H1 (cell line): Measurements from ENCODE around the gene SHCBP1L. TPM values are rescaled to one million over a fixed set of nuclear protein-coding genes. Genes with fewer than 3 reads are reported as not detected.

Experiments used
- CTCF ChIA-PET: fragments of 300-600 bp; sonication (Branson Sonifier 250); formaldehyde crosslinking; loops from one replicate; lab custom pipeline; 2021; ENCODE audit not compliant: partially characterized antibody; lab: Charles Lee
- POLR2A ChIA-PET: fragments of 300-600 bp; sonication (Branson Sonifier 250); formaldehyde crosslinking; loops from one replicate; lab custom pipeline; 2021; ENCODE audit warnings: inconsistent platforms; ENCODE audit not compliant: partially characterized antibody; lab: Charles Lee
- DNase-seq, 2 experiments: peaks; one replicate each; pipeline versions ENCODE4 v3.0.0 to v3.0.0-alpha.2; 2010 to 2022; ENCODE audit warnings: low spot score in 2 of 2, low read depth in 1 of 2, mixed read lengths in 1 of 2
- FAIRE-seq: peaks from 2 replicates; lab custom pipeline; 2011; peaks lifted over from hg19 to GRCh38; lab: Jason Lieb, UNC
- H2AFZ ChIP-seq: 2 replicates; pipeline ENCODE4 v1.8.1; 2012; ENCODE audit warnings: low read length, inconsistent platforms
- H2AK5ac ChIP-seq: 2 replicates; pipeline ENCODE4 v1.6.1; 2013; ENCODE audit warnings: low read depth, low read length
- H2BK120ac ChIP-seq: replicated peaks from 2 replicates; pipeline ENCODE3; 2013; ENCODE audit warnings: low read depth, low read length, inconsistent platforms
- H2BK12ac ChIP-seq: 2 replicates; pipeline ENCODE4 v1.6.1; 2013; ENCODE audit warnings: low read depth, low read length
- H2BK15ac ChIP-seq: 2 replicates; pipeline ENCODE4 v1.6.1; 2013; ENCODE audit warnings: low read length
- H2BK20ac ChIP-seq: 2 replicates; pipeline ENCODE4 v1.6.1; 2013; ENCODE audit warnings: low read length
- H2BK5ac ChIP-seq: 2 replicates; pipeline ENCODE4 v1.6.1; 2013; ENCODE audit warnings: low read depth, low read length
- H3K14ac ChIP-seq: 2 replicates; pipeline ENCODE4 v1.6.1; 2013; ENCODE audit warnings: inconsistent platforms; ENCODE audit not compliant: insufficient read length
- H3K18ac ChIP-seq: 2 replicates; pipeline ENCODE4 v1.6.1; 2013; ENCODE audit warnings: low read length; ENCODE audit errors: extremely low read depth
- H3K23ac ChIP-seq: 2 replicates; pipeline ENCODE4 v1.6.1; 2013; ENCODE audit warnings: inconsistent platforms; ENCODE audit not compliant: insufficient read length
- H3K23me2 ChIP-seq: 2 replicates; pipeline ENCODE4 v1.6.1; 2013; ENCODE audit warnings: low read depth, low read length
- H3K27ac ChIP-seq: 2 replicates; pipeline ENCODE4 v1.6.1; 2011; ENCODE audit warnings: low read depth, low read length, inconsistent platforms
- H3K27me3 ChIP-seq, 4 experiments: replicated peaks in 1 of 4; 1 replicate in 1 of 4; 2 replicates in 3 of 4; pipeline versions ENCODE4 v1.6.1 to v1.8.1; 2011 to 2013; ENCODE audit warnings: low read length in 3 of 4, mild to moderate bottlenecking in 3 of 4, inconsistent platforms in 2 of 4, mixed read lengths in 2 of 4, moderate library complexity in 1 of 4; ENCODE audit not compliant: control insufficient read depth in 3 of 4, insufficient read depth in 3 of 4; ENCODE audit errors: extremely low read depth in 1 of 4
- H3K36me3 ChIP-seq, 4 experiments: 2 replicates each; pipeline versions ENCODE4 v1.6.1 to v1.8.1; 2011 to 2013; ENCODE audit warnings: mild to moderate bottlenecking in 4 of 4, low read length in 3 of 4, moderate library complexity in 2 of 4, control low read depth in 1 of 4, inconsistent platforms in 1 of 4; ENCODE audit not compliant: insufficient read depth in 4 of 4, control insufficient read depth in 2 of 4
- H3K4ac ChIP-seq: replicated peaks from 2 replicates; pipeline ENCODE3; 2013; ENCODE audit warnings: low read length, low read depth, mixed read lengths, inconsistent platforms; ENCODE audit not compliant: insufficient read length
- H3K4me1 ChIP-seq, 4 experiments: replicated peaks in 1 of 4; 1 replicate in 1 of 4; 2 replicates in 3 of 4; pipeline versions ENCODE4 v1.6.1 to v1.8.1; 2011 to 2013; ENCODE audit warnings: low read length in 3 of 4, inconsistent platforms in 2 of 4, mixed read lengths in 1 of 4; ENCODE audit not compliant: insufficient read depth in 4 of 4, control insufficient read depth in 3 of 4
- H3K4me2 ChIP-seq, 2 experiments: 2 replicates each; pipeline versions ENCODE4 v1.6.1 to v1.8.1; 2011 to 2013; ENCODE audit warnings: low read depth in 2 of 2, low read length in 2 of 2, control low read depth in 1 of 2, inconsistent platforms in 1 of 2, mild to moderate bottlenecking in 1 of 2; ENCODE audit not compliant: insufficient read depth in 1 of 2
- H3K4me3 ChIP-seq, 4 experiments: fragments of 200-600, 300-600 bp in 1 of 4; sonication (generic), shearing (Covaris generic), sonication (Bioruptor Twin) in 1 of 4; 2 replicates each; pipeline versions ENCODE4 v1.5.1 to v1.8.1; 2011 to 2016; ENCODE audit warnings: low read length in 4 of 4, low read depth in 3 of 4, control low read depth in 2 of 4, inconsistent platforms in 2 of 4, mild to moderate bottlenecking in 2 of 4, mixed read lengths in 1 of 4, moderate library complexity in 1 of 4; ENCODE audit not compliant: insufficient read depth in 2 of 4; ENCODE audit errors: extremely low read depth in 1 of 4
- H3K56ac ChIP-seq: replicated peaks from 2 replicates; pipeline ENCODE3; 2013; ENCODE audit warnings: low read depth, mild to moderate bottlenecking, mixed read lengths, low read length, inconsistent platforms; ENCODE audit not compliant: insufficient read length
- H3K79me1 ChIP-seq: 2 replicates; pipeline ENCODE4 v1.6.1; 2013; ENCODE audit warnings: low read depth, low read length, control low read depth
- H3K79me2 ChIP-seq, 2 experiments: 2 replicates each; pipeline versions ENCODE4 v1.6.1 to v1.8.1; 2012 to 2013; ENCODE audit warnings: low read length in 2 of 2, mild to moderate bottlenecking in 2 of 2, inconsistent platforms in 1 of 2; ENCODE audit not compliant: insufficient read depth in 2 of 2, control insufficient read depth in 1 of 2
- H3K9ac ChIP-seq, 4 experiments: replicated peaks in 1 of 4; 1 replicate in 1 of 4; 2 replicates in 3 of 4; pipeline versions ENCODE4 v1.6.1 to v1.8.1; 2011 to 2013; ENCODE audit warnings: low read depth in 3 of 4, low read length in 3 of 4, control low read depth in 2 of 4, mild to moderate bottlenecking in 2 of 4, moderate library complexity in 2 of 4, inconsistent platforms in 1 of 4; ENCODE audit errors: extremely low read depth in 1 of 4
- H3K9me3 ChIP-seq, 2 experiments: 2 replicates each; pipeline versions ENCODE4 v1.6.1 to v1.8.1; 2012 to 2013; ENCODE audit warnings: mild to moderate bottlenecking in 2 of 2, moderate library complexity in 2 of 2, control low read depth in 1 of 2, inconsistent platforms in 1 of 2, low read depth in 1 of 2, low read length in 1 of 2, mixed read lengths in 1 of 2; ENCODE audit not compliant: insufficient read depth in 2 of 2
- H4K20me1 ChIP-seq, 2 experiments: replicated peaks in 1 of 2; 2 replicates each; pipeline versions ENCODE3 to v1.8.1; 2011 to 2013; ENCODE audit warnings: inconsistent platforms in 2 of 2, low read length in 2 of 2, mild to moderate bottlenecking in 1 of 2; ENCODE audit not compliant: insufficient read depth in 2 of 2, control insufficient read depth in 1 of 2
- H4K5ac ChIP-seq: 2 replicates; pipeline ENCODE4 v1.6.1; 2013; ENCODE audit warnings: low read length, low read depth, mixed read lengths, inconsistent platforms; ENCODE audit not compliant: insufficient read length
- H4K8ac ChIP-seq: 2 replicates; pipeline ENCODE4 v1.8.0; 2013; ENCODE audit warnings: mild to moderate bottlenecking, moderate library complexity, low read length, inconsistent platforms; ENCODE audit not compliant: insufficient read depth; ENCODE audit errors: extremely low read depth
- H4K91ac ChIP-seq: replicated peaks from 2 replicates; pipeline ENCODE3; 2013; ENCODE audit warnings: low read length, mixed read lengths, inconsistent platforms; ENCODE audit not compliant: insufficient read length
- NANOG ChIP-seq: IDR thresholded peaks from 2 replicates; pipeline ENCODE4 v1.6.1; 2011; ENCODE audit warnings: low read length, low read depth, mild to moderate bottlenecking, inconsistent platforms; ENCODE audit not compliant: insufficient read depth, poor library complexity, severe bottlenecking
- POLR2A ChIP-seq, 2 experiments: IDR thresholded peaks; 1 replicate in 1 of 2; 2 replicates in 1 of 2; pipeline ENCODE4 v1.6.1; 2011; ENCODE audit warnings: low read depth in 2 of 2, low read length in 2 of 2, mild to moderate bottlenecking in 2 of 2; ENCODE audit errors: control extremely low read depth in 1 of 2
- POLR2AphosphoS5 ChIP-seq: IDR thresholded peaks from 2 replicates; pipeline ENCODE4 v1.6.1; 2011; ENCODE audit warnings: low read depth, low read length
- WGBS, 2 experiments: shearing (Covaris generic) in 1 of 2; methylation state at CpG; one replicate each; pipeline versions ENCODE4 v1.1.6 to v1.1.7; 2013 to 2015; ENCODE audit warnings: low lambda C conversion rate in 2 of 2, mixed read lengths in 2 of 2, inconsistent platforms in 1 of 2, low coverage in 1 of 2, missing lambda C conversion rate in 1 of 2; ENCODE audit not compliant: insufficient replicate concordance in 2 of 2, insufficient coverage in 1 of 2, insufficient read length in 1 of 2; ENCODE audit errors: extremely low coverage in 1 of 2, missing lambda C conversion rate in 1 of 2; 5-methylcytosine and 5-hydroxymethylcytosine counted together
- polyA plus RNA-seq, 7 experiments: library from polyadenylated mRNA; depleted of rRNA in 3 of 7; stranded (reverse) in 5 of 7; unstranded in 2 of 7; fragments of >200 nt in 5 of 7; fragments of 200-250 nt in 2 of 7; gene quantifications; 1 replicate in 5 of 7; 2 replicates in 1 of 7; 4 replicates in 1 of 7; pipeline versions ENCODE4 v1.2.1 to v1.2.3, GENCODE V29; 2011 to 2013; ENCODE audit warnings: missing spikeins in 2 of 7, mixed read lengths in 2 of 7
- total RNA-seq: library from RNA; stranded (reverse); fragmentation: NEBNext Ultra II Directional; extraction: Animal tissue kit (Norgen Biotek cat#: 25700); gene quantifications from 2 replicates; pipeline ENCODE4 v1.2.1, GENCODE V29; 2021

SHCBP1L gene
- total and polyA plus RNA-seq, 2 of the 8 experiments (the other 6 are each of a cell fraction or from before 2014, with no cell fraction given), result not detected

- H3K4me3 ChIP-seq, result no peak overlapping the region
- DNase-seq, result no peak
- H3K79me1 ChIP-seq, result no peaks in the 10 kb centered on the region
- H4K20me1 ChIP-seq, result peaks cover 0 to 4% of the 10 kb centered on the region in 2 experiments
- H3K9ac ChIP-seq, result no peak overlapping the region
- no peaks in the 10 kb centered on the region for H3K4me1 ChIP-seq
- H2BK120ac ChIP-seq, result no peak overlapping the region
- no peak overlapping the region for H3K4me2 ChIP-seq
- no peaks in the 10 kb centered on the region for H3K9me3 ChIP-seq
- no peak overlapping the region for H4K5ac ChIP-seq
- TF ChIP-seq NANOG (no peak), POLR2AphosphoS5 (peak; percentile 15; the same call in 1 of the 2 replicates), POLR2A (IDR thresholded peaks at IDR 0.05; ENCODE audit: control extremely low read depth in 1 of 2, low read depth in 2 of 2, low read length in 2 of 2) (peak in 1 of 2 experiments; percentile 15; a peak in 1 of 3 replicates)
- H4K91ac ChIP-seq, result no peak overlapping the region
- peaks cover 0 to 48% of the 10 kb centered on the region in 2 experiments; a peak in 3 of 4 replicates for H3K79me2 ChIP-seq
- WGBS, 2 experiments, result 87% methylated on average over 5 of the region's 5 CpGs; no CpG with 5 or more reads in 1 of the 2 experiments
- H2BK12ac ChIP-seq, result no peak overlapping the region
- no peak for FAIRE-seq
- no peak overlapping the region for H2BK15ac ChIP-seq
- ChIA-PET POLR2A (interaction anchor here (1.0 to 8.2 kb wide), 7 partner anchors 9 to 25 kb away, joined by 3 to 93 read pairs (median 6); partner anchors contain the start of gene DHX9), CTCF (no interaction called here)
- no peak overlapping the region for H3K18ac ChIP-seq
- no peak overlapping the region for H2BK20ac ChIP-seq
- H3K27ac ChIP-seq, result no peak overlapping the region
- H3K36me3 ChIP-seq, result peaks cover 40 to 100% (median 93%) of the 10 kb centered on the region in 4 experiments
- no peak overlapping the region for H2AFZ ChIP-seq
- no peaks in the 10 kb centered on the region for H3K23me2 ChIP-seq
- no peak overlapping the region for H3K56ac ChIP-seq
- H2BK5ac ChIP-seq, result no peak overlapping the region
- no peaks in the 10 kb centered on the region for H3K27me3 ChIP-seq
- no peak overlapping the region for H3K14ac ChIP-seq
- H2AK5ac ChIP-seq, result no peak overlapping the region
- no peak overlapping the region for H4K8ac ChIP-seq
- H3K23ac ChIP-seq, result no peak overlapping the region
- no peak overlapping the region for H3K4ac ChIP-seq
Measured at GRCh38 chr1:182863940-182864339, 89.0 kb downstream of the SHCBP1L start.
